Activated T-cell treated with anti-CD3 and anti-CD28 coated beads for 1 hour (primary cell): Measurements from ENCODE around the gene RALGAPA2.

Experiments
- DNase-seq: peaks from one replicate; pipeline ENCODE4 v3.0.0-alpha.2; 2020; ENCODE audit warnings: low read depth

The RALGAPA2 gene

DNA sequence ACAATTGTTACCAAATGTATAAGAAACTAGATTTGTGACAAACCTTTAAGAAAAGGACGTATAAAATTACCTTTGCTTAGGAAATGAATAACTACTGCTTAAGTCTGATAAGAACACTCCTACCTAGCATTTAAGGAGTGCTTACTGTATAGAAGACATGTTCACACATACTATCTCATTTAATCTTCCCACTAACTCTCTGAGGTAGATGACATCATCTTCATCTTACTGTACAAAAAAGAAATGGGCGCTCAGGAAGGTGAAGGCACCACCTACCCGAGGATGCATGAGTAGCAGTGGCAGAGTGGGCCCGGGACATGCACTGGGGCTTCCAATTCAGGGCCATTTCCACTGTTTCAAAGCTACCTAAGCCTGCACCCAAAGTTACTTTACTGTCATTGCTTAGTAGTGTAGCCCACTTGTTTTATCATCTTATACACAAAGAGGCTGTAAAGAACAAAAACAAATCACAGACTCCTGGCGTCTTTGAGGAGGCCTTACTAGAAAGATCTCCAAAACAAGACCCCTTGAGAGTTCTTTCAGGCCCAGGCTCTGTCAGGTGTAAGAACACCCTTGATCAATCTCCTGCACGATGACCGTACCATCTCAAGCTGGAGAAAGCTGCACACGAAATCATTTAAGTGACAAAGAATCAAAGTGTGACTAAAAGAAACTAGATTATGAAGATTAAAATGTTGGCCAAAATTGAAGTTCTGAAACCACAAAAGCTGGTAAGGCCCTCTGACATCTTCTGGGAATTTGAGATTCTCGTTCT, 216.5 kb downstream of the RALGAPA2 start:
- DNase-seq = no peak

DNA sequence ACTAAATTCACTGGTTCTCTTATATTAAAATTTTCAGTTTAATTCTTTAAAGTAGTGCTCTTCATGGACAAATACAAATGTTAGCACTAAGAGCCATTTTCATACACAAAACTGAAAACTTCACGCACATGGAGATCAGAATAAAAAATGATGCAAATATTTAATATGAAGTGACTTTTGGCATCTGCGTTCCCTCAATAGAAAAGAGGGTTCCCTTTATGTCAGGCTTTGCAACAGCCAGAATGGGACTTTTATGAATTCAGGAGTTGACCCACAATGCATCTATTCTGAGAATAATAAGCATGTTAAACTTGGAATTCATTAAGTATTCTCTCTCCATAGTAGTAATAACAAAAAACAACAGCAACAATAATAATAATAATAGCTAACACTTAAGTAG, 218.7 kb downstream of the RALGAPA2 start:
- DNase-seq = no peak

DNA sequence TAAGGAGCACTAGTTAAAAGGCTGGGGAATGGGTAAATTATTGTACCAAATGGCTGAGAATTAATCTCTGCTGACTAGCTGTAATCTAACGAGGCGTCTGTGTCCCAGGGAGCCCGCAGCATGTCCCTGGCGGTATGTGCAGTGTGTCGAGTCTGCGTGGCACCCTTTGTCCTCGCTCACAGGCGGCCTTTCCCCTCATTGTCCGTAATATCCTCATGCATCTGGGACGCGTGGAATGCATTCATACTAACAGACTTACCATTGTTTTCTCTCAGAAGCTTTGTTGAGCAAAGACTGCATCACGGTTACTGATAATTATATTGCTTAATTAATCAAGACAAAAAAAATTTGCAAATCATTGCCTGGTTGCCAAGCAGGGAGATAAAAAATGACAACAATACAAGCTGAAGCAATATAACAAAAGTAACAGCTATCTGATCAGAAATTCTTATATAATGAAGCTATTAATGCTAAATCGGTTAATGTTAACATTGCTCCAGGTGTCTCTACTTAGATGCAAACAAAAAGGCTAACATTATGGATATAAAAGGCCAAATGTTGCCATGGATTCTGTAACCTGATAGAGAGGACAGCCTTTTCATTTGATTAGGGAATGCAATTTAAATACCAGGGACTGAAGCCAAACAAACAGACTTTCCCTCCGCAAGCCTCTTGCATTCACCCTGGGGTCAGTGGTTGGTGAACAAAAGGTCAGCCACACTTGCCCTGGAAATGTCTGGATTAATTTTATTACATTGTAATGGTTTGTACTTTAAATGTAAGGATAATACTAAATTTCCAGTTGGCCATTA, 219.7 kb downstream of the RALGAPA2 start:
- no peak for DNase-seq

DNA sequence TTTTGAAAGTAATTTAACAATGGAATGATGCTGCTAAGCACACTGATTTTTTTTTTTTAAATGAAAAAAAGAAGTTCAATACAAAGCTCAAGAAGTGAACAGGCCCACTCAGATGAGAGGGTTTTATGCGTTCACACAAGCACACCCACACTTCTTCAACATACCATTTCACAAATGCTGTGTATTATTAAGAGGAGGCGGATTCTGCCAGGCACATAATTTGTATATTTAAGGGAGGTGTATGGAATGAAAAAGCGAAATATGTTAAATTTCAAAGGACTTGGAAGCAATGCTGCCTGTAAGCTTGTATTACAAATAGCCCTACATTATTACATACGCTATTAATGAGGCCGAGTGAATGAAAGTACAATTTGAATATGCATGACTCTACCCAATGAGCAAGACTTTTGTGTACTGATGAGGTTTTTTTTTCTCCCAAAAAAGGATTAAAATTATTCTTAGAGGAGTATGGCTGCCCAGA, 220.6 kb downstream of the RALGAPA2 start:
- no peak for DNase-seq

DNA sequence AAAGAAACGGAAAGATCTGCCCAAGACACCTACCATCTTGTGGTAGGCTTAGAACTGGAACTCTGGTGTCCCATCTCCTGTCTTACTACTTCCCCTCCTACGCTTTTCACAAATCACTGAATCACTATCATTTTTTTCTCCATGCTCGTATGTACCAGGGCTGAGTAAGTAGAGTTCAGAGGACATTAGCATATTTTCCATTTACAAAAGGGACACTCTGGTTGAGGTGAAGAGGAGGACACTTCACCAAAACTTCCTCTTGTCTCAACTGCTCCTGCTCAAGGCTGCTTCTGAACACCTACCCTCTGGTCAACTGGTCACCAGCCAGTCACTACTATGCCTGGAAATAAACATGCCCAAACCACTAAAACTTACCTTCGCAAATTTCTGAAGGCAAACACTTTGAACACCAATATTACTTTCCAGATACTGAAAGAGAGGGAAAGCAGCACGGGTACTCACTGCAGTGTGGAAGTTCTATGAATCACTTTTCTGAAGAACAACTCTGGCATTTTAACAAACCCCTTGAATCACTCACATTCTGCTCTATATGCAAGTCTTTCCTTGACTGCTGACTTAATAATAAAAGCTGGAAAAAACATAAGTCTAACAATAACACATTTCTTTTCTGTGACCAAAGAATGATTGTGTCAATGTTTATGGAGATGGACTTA, 221.2 kb downstream of the RALGAPA2 start:
- no peak for DNase-seq

DNA sequence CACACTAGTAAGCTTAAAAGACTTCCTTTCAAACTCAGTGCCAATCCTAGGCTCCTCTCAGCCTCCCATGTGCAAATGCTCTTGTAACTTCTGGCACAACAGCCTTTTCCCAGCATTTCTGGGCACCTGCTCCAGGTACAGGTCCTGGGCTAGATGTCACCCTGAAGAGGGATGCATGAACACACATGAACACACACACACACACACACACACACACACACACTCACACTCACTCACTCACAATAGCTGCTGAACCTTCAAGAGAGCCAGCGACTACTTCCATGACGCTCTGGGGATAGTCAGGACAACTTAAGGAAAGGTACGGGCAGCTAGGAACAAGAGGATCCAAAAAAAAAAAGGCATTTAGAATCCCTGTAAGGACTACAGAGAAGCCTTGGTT, 221.8 kb downstream of the RALGAPA2 start:
- DNase-seq = no peak

DNA sequence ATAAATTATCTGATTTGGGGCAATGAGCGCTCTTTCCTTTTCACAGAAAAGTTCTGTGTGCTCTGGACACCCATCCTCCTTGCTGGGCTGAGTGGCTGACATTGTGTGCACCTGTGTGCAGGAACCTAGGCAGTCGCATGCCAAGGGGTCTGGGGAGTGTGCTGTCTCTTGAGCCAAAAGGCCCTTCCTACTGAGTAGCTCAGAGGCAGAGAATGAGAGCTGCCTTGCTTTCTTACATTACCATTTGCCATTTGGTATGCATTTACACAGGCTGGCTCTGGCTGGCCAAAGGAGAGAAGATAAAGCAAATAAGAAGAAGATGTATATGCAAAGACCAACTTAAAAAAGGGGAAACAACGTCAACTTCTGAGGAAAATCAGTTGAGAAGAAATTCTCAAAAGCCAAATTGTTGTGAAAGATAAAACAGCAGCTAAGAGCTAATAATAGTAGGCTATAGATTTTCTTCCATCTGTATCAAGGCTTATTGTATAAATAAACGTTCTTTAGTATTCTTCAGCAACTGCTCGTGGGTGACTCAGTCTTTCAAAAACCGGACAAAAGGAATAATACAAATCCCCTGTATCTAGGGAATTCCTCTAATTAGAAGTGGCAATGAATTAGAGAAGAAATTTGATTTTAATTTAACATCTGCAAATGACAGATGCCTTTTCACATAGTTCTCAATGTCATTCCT, 222.6 kb downstream of the RALGAPA2 start:
- DNase-seq = no peak

DNA sequence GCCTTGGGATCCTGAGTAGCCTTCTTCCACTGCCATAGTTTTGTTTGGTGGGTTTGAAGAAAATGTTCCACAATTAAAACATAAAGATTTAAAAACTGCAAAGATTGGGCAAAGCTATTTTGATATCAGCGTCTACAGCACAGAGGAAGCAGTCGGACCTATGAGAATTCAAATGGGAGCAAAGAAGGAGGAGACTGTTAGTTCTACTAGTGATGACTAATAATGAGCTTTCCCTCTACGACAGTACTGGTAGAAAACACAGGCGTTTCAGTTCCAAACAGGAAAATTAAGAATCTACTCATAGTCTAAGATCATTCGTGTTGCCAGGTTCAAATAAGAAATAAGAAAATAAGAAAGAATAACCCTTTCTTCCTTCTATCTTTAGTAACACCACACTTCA, 223.4 kb downstream of the RALGAPA2 start:
- DNase-seq = no peak

DNA sequence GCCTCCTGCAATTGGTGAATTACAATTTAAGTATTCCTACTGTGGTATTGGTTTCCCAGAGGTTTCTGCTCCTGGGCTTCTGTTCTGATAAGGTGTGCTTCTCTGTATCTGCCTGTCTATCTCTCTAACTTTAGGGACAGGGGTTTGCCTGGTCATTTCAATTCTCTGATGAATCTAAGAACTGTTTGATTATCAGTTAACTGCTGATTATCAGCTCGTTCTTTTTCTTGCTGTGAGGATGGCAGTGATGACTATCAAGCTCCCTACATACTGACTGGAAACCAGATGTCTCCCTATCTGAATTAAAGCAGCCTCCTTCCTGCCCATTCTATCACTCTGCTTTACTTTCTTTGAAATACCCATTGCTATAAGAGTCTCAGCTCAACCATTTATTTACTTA, 224.1 kb downstream of the RALGAPA2 start:
- no peak for DNase-seq

DNA sequence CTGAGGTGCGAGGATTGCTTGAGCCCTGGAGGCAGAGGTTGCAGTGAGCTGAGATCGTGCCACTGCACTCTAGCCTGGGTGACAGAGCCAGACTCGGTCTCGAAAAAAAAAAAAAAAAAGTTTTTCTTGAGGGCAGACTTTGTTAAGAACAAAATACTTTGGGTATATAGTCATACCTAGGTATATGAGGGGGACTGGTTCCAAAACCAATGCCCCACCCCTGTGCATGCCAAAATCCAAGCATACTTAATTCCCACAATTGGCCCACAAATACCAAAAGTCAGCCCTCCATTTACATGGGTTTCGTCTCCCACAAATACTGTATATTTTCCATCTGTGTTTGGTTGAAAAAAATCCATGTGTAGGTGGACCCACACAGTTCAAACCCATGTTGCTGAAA, 224.6 kb downstream of the RALGAPA2 start:
- no peak for DNase-seq

DNA sequence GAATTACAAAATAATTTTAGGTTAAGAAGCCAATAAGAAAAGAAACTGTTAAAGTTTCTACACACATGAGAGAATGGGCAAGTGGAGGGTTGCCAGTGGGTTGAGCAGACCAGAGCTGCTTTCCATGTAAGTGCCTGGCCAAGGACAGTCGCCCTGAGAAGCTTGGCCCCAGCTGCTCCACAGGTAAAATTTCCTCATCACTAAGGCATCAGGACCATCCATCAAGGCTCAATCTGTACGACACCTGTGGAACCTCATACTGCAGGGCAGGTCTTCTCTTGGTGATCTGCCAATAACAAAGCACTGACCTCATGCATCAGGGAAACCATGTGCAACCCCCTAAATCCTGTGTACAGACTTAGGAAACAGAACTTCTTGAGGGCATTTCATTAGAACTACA, 229.1 kb downstream of the RALGAPA2 start:
- DNase-seq = no peak

DNA sequence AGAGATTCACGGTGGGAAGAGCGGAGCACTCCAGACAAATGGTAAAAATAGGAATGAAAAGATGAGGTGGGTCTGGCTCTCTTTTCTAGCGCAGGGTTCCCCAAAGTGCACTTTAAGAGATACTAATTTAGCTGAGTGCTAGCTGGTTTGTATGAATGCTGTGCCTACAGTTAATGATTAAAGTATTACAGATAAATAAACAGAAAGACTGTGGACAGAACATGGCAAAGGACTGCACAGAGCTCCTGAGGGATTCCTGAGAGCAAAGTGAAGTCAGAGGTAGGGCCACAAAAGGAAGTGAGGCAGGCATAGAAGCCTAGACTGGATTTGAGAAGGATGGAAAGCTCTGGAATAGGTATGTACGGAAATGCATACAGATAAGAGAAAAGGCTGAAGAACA, 230.0 kb downstream of the RALGAPA2 start:
- no peak for DNase-seq

DNA sequence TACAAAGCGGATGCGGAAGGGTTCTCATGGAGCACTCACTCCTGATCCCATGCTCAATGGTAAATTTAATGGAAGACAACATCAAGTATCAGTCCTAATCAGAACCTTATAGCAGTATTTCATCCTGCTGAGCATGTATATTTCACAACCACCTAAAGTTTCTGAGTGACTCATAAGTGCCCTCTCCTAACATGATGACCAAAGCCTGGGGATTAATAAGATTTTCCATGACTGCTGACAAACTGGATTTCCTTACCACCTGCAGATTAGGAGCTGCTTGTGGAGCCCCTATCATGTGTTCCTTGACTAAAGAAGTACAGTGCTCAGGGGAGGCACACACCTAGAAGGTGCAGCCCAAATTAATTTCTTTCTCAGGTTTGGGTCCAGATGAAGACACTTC, 231.8 kb downstream of the RALGAPA2 start:
- no peak for DNase-seq

DNA sequence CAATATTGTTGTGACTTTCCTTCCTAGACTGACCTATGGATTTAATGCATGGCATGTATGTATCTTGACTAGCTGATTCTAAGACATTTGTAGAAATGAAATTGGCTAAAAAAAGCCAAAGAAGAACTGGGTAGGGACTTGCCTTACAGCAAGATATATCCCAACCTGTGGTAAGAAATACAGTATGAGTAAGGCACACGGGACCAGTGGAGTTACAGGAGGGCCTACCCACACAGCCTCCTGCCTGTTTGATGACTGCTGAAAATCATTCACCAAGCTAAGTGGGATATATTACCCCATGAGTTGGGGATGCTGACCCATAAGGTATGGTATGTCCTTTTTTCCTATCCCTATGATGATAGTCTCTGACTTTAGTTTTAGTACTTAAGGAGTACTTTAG, 232.3 kb downstream of the RALGAPA2 start:
- DNase-seq = no peak

DNA sequence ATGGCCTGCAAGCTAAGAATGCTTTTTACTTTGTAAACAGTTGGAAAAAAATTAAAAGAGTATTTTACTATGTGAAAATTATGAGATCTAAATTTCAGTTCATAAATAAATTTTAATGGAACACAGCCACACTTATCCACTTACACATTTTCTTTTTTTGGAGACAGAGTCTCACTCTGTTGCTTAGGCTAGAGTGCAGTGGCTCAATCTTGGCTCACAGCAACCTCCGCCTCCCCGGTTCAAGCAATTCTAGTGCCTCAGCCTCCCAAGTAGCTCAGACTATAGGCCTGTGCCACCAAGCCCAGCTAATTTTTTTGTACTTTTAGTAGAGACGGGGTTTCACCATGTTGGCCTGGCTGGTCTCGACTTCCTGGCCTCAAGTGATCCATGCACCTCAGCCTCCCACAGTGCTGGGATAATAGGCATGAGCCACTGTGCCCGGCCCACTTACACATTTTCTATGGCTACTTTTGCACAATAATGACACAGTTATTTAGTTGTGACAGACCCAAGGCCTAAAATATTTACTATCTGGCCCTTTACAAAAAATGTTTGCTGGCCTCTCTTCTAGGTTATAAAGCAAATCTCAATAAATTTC, 234.9 kb downstream of the RALGAPA2 start:
- DNase-seq = no peak

DNA sequence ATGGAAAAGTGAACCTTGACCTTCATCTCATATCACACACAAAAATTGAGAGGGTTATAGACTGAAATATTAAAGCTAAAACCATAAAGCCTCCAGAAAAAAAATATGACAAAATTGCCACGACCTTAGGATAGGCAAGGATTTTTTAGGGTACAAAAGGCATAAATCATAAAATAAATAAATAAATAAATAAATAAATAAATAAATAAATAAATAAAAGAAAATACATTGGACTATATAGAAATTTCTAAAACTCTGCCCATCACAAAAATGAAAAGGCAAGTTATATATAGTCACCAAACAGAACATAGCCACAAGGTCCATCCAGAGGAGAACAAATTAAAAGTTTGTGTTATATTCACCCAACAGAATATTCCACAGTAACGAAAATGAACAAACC, 235.9 kb downstream of the RALGAPA2 start:
- no peak for DNase-seq

DNA sequence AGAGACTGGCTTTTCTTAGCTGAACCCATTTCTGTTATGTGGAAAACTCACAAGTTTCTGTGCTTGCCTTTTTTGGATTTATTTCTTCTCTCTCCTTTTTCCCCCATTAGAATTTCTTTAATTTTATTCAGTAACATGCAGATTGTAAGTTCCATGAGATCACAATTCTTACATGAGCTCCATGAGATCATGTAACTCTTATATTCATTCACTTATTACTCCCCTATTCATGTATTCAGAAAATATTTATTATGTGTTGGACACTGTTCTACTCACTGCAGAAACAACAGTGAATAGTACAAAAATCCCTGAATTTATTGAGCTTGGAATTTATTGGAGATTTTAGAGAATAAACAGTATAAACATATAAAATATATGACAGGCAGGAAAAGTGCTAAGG, 238.8 kb downstream of the RALGAPA2 start:
- DNase-seq = no peak

DNA sequence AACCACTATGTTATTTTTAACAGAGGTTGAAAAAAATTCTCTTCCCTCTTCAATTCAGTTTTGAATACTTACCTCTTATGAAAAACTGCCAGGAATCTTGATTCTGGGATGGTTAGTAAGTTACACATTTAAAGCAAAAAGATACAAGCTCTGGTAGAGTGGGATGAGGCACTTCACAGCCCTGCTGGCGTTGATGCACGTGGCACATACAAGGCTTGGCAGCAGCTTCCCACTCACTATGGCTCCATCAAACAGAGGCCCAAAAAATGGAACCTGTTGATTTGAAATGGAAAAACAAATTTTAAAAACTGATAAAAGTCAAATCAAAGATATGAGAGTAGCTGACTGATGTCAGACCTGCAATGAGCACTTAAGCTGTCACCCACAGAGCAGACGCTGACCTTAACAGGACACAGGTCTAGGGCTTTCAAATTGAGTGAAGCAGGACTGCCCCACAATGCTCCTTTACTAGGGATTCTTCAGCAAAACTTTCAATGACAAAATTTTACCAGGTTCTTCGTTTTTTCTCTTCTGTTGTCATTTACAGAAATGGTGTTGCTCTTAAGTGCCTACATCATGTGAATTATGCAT, 239.7 kb downstream of the RALGAPA2 start:
- no peak for DNase-seq

DNA sequence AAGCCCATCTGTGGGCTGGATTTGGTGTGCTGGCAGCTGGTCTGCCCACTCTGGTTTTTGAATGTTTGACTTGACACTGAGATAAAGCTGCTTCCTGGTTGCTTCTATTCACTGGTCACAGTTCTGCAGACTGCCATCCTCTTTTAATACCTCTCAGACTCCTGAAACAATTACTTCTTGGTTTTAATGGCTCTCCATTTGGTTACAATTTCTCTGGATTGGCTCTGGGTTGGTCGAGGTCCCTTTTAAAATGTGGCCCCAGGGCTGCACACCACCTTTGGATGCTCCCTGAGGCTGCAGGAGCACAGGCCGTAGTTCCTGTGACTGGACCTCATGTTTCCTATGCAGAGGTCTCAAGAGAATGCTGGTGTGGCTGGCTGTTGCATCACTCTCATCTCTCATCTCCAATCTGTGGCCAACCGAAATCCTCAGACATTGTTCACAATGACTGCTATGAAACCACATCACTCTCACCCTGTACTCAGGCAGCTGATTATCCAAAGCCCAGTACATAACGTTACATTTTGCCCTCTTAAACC, 246.0 kb downstream of the RALGAPA2 start:
- DNase-seq = no peak

DNA sequence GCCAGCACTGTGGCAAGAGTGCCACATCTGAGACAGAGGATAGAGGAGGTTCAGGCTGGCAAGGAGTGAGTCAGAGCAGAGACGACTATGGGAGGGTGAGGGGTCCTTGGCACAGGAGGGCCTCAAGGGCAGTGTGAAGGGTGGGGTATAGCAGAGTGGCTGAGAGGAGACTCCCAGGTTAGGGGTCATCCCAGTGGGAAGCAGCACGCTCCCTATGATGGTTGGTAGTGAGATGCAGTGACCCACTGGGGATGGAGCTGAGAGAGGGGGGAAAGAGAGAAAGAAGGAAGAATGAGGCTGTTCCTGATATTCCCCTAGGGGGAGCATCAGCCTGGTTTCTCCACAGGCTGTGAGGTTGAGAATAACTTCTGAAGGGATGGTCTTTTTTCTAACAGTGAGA, 247.2 kb downstream of the RALGAPA2 start:
- DNase-seq = no peak

DNA sequence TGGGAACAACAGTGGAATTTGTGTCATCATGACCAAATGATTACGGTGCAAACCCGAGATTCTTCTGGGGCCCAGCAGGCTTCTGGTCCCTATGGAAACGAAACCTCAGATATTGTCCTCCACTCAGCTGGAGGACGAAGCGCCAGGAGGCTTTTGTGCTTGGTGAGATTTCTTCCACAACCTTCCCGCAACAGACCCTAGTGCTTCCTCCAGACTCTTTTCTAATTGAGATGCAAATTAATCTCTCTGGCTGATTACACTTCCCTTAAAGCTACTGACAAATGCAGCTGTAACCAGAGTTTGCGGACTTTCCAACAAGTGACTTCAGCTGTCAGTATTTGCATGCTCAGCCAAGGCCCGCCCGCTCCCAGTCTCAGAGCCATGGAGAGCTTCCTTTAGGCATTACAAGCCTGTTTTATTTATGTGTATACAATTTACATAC, 248.5 kb downstream of the RALGAPA2 start:
- no peak for DNase-seq
